B cell (primary cell): ENCODE results near the gene TMEM205. TPM values are rescaled to one million over a fixed set of nuclear protein-coding genes. Genes with fewer than 3 reads are reported as not detected.

ENCODE experiments used
- ATAC-seq: fragments of 200-7000 bp; cut with Tn5 transposase; one replicate; pipeline ENCODE4 v1.10.0; 2021; ENCODE audit warnings: low read depth, mild to moderate bottlenecking, moderate number of reproducible peaks, moderate library complexity
- CTCF ChIA-PET: fragments of 350-600 bp; sonication (Branson Sonifier 250); formaldehyde crosslinking; loops from one replicate; lab custom pipeline; 2021; ENCODE audit warnings: antibody characterized with exemption, inconsistent platforms; lab: Charles Lee
- POLR2A ChIA-PET: fragments of 350-600 bp; sonication (Branson Sonifier 250); formaldehyde crosslinking; loops from one replicate; lab custom pipeline; 2021; ENCODE audit warnings: antibody characterized with exemption; lab: Charles Lee
- DNase-seq: peaks from one replicate; pipeline ENCODE4 v3.0.0; 2013
- H2AFZ ChIP-seq: 2 replicates; pipeline ENCODE4 v1.6.1; 2012; ENCODE audit warnings: mild to moderate bottlenecking, low read depth, low read length; ENCODE audit not compliant: insufficient read depth, poor library complexity, severe bottlenecking
- H3K27ac ChIP-seq, 2 donors: 1 replicate in 1 of 2; 2 replicates in 1 of 2; pipeline ENCODE4 v1.5.1; 2012 to 2013; ENCODE audit warnings: low read length in 2 of 2, mild to moderate bottlenecking in 2 of 2, moderate library complexity in 1 of 2
- H3K27me3 ChIP-seq, 4 experiments: fragments of 200-600 bp in 1 of 4; sonication (generic) in 1 of 4; replicated peaks in 1 of 4; 1 replicate in 2 of 4; 2 replicates in 2 of 4; pipeline versions ENCODE4 v1.6.1 to v1.7.0; 2013 to 2016; ENCODE audit warnings: low read length in 3 of 4, mild to moderate bottlenecking in 2 of 4, mixed read lengths in 1 of 4, moderate library complexity in 1 of 4; ENCODE audit not compliant: insufficient read depth in 4 of 4, control insufficient read depth in 3 of 4; ENCODE audit errors: control extremely low read depth in 1 of 4
- H3K36me3 ChIP-seq, 2 experiments: replicated peaks in 1 of 2; 1 replicate in 1 of 2; 2 replicates in 1 of 2; pipeline versions ENCODE4 v1.6.1 to v1.7.1; 2013; ENCODE audit warnings: low read length in 1 of 2; ENCODE audit not compliant: insufficient read depth in 2 of 2, control insufficient read depth in 1 of 2; ENCODE audit errors: control extremely low read depth in 1 of 2, extremely low read depth in 1 of 2
- H3K4me1 ChIP-seq, 2 donors: fragments of 200-600 bp in 1 of 2; sonication (generic) in 1 of 2; 1 replicate in 1 of 2; 2 replicates in 1 of 2; pipeline versions ENCODE4 v1.5.1 to v1.6.1; 2013 to 2017; ENCODE audit warnings: low read length in 2 of 2; ENCODE audit not compliant: control insufficient read depth in 2 of 2, insufficient read depth in 2 of 2
- H3K4me2 ChIP-seq: replicated peaks from 2 replicates; pipeline ENCODE3; 2012; ENCODE audit warnings: mild to moderate bottlenecking, low read depth, low read length; ENCODE audit not compliant: poor library complexity, severe bottlenecking
- H3K4me3 ChIP-seq, 5 experiments: fragments of 200-600 bp in 1 of 5; sonication (generic) in 1 of 5; 1 replicate in 3 of 5; 2 replicates in 2 of 5; pipeline versions ENCODE4 v1.5.1 to v1.7.0; 2011 to 2016; ENCODE audit warnings: low read length in 4 of 5, mild to moderate bottlenecking in 4 of 5, low read depth in 2 of 5, control low read depth in 1 of 5, moderate library complexity in 1 of 5; ENCODE audit not compliant: insufficient read depth in 1 of 5; ENCODE audit errors: control extremely low read depth in 1 of 5, extremely low read depth in 1 of 5
- H3K79me2 ChIP-seq: fragments of 200-600 bp; sonication (generic); one replicate; pipeline ENCODE4 v1.6.0; 2016; ENCODE audit warnings: low read length; ENCODE audit not compliant: control insufficient read depth, insufficient read depth
- H3K9ac ChIP-seq: fragments of 200-600 bp; sonication (generic); 2 replicates; pipeline ENCODE4 v1.6.1; 2017; ENCODE audit warnings: mild to moderate bottlenecking, low read length, moderate library complexity
- H3K9me3 ChIP-seq, 3 donors: one replicate each; pipeline versions ENCODE4 v1.6.1 to v1.7.1; 2013; ENCODE audit warnings: low read length in 2 of 3; ENCODE audit not compliant: control insufficient read depth in 2 of 3, insufficient read depth in 1 of 3; ENCODE audit errors: control extremely low read depth in 1 of 3
- H4K20me1 ChIP-seq: 2 replicates; pipeline ENCODE4 v1.6.0; 2012; ENCODE audit warnings: mild to moderate bottlenecking, low read length; ENCODE audit not compliant: insufficient read depth, control insufficient read depth, poor library complexity, severe bottlenecking
- H3K27ac Mint-ChIP-seq: one replicate; pipeline ENCODE4 v1.8.0; 2021; ENCODE audit warnings: mixed read lengths
- H3K27me3 Mint-ChIP-seq: one replicate; pipeline ENCODE4 v1.8.0; 2021; ENCODE audit warnings: mixed read lengths
- H3K4me1 Mint-ChIP-seq: one replicate; pipeline ENCODE4 v1.8.0; 2021; ENCODE audit warnings: mixed read lengths
- H3K4me3 Mint-ChIP-seq: one replicate; pipeline ENCODE4 v1.8.0; 2021; ENCODE audit warnings: mixed read lengths
- H3K9me3 Mint-ChIP-seq: one replicate; pipeline ENCODE4 v1.8.0; 2022; ENCODE audit warnings: mixed read lengths; ENCODE audit not compliant: insufficient read depth
- CTCF ChIP-seq: fragments of 200-600 bp; IDR thresholded peaks from one replicate; pipeline ENCODE4 v1.8.0; 2022; ENCODE audit warnings: antibody characterized with exemption, mild to moderate bottlenecking
- EZH2 ChIP-seq: IDR thresholded peaks from 2 replicates; pipeline ENCODE4 v1.6.1; 2012; ENCODE audit warnings: borderline replicate concordance, low read depth, mild to moderate bottlenecking, moderate library complexity, low read length; ENCODE audit not compliant: insufficient read depth, poor library complexity, severe bottlenecking
- WGBS: methylation state at CpG from one replicate; pipeline ENCODE4 v1.1.5; 2013; ENCODE audit warnings: missing lambda C conversion rate; ENCODE audit not compliant: insufficient coverage; 5-methylcytosine and 5-hydroxymethylcytosine counted together
- intact Hi-C: fragments of 100-400 bp; cut with micrococcal nuclease; formaldehyde crosslinking; loops from one replicate; pipeline ENCODE4 v1.10.0; 2022
- polyA plus RNA-seq: library from polyadenylated mRNA; depleted of rRNA; stranded (reverse); fragments of >200 nt; gene quantifications from 2 replicates; pipeline ENCODE4 v1.2.3, GENCODE V29; 2012
- total RNA-seq, 2 donors: library from RNA; stranded (reverse); fragments of 120-200 nt in 1 of 2; gene quantifications; 1 replicate in 1 of 2; 2 replicates in 1 of 2; pipeline versions ENCODE4 v1.2.3 to v1.2.4, GENCODE V29; 2013 to 2022

Gene TMEM205
- total and polyA plus RNA-seq, 2 donors (not counting 1 experiment from before 2014, with no cell fraction given) = 48.5 to 152 TPM

GRCh38 chr19:11390933-11391680, 45.0 kb upstream of the TMEM205 start:
- Histone ChIP-seq H3K36me3 (no peaks in the 10 kb centered on the region), H3K27me3 (peaks cover 0 to 2% (median 0%) of the 10 kb centered on the region in 4 experiments), H3K27ac (no peak overlapping the region), H3K79me2 (no peaks in the 10 kb centered on the region), H2AFZ (no peak overlapping the region), H3K9ac (no peak overlapping the region), H3K9me3 (peaks cover 0 to 14% (median 4%) of the 10 kb centered on the region in 3 donors), H3K4me3 (no peak overlapping the region), H3K4me2 (no peak overlapping the region), H4K20me1 (no peaks in the 10 kb centered on the region), H3K4me1 (peaks cover 13 to 22% of the 10 kb centered on the region in 2 donors)
- peaks cover 17% of the 10 kb centered on the region for H3K4me1 Mint-ChIP-seq
- WGBS = 86% methylated on average over 1 of the region's 4 CpGs
- intact Hi-C loops = no loop called here
- CTCF ChIA-PET = interaction anchor here (1.2 to 2.0 kb wide), 3 partner anchors 10 to 91 kb away, joined by 3 to 9 read pairs (median 3); no protein-coding TSS in a partner anchor
- no peaks in the 10 kb centered on the region for H3K9me3 Mint-ChIP-seq
- POLR2A ChIA-PET = interaction anchor here (0.9 kb wide), 1 partner anchor 30 kb away, joined by 8 read pairs; no protein-coding TSS in a partner anchor
- peaks cover 5% of the 10 kb centered on the region for H3K27me3 Mint-ChIP-seq
- H3K4me3 Mint-ChIP-seq = no peak overlapping the region
- no peak for DNase-seq
- ATAC-seq = no peak
- H3K27ac Mint-ChIP-seq = no peak overlapping the region
- TF ChIP-seq CTCF (no peak), EZH2 (no peak)

GRCh38 chr19:11390359-11390758, 44.3 kb upstream of the TMEM205 start:
- POLR2A ChIA-PET = interaction anchor here (0.6 to 0.9 kb wide), 3 partner anchors 16 to 44 kb away, joined by 5 to 8 read pairs (median 6); partner anchors contain the start of genes ODAD3 and SWSAP1
- H4K20me1 ChIP-seq = no peaks in the 10 kb centered on the region
- no peak overlapping the region for H3K4me2 ChIP-seq
- intact Hi-C loops = no loop called here
- peaks cover 0 to 14% (median 4%) of the 10 kb centered on the region in 3 donors for H3K9me3 ChIP-seq
- H2AFZ ChIP-seq = no peak overlapping the region
- H3K36me3 ChIP-seq = no peaks in the 10 kb centered on the region
- CTCF ChIA-PET = interaction anchor here (1.2 to 2.0 kb wide), 2 partner anchors 9 to 27 kb away, joined by 3 to 9 read pairs; no protein-coding TSS in a partner anchor
- H3K4me3 Mint-ChIP-seq = no peak overlapping the region
- peaks cover 0 to 2% (median 0%) of the 10 kb centered on the region in 4 experiments for H3K27me3 ChIP-seq
- no peak overlapping the region for H3K27ac Mint-ChIP-seq
- no peaks in the 10 kb centered on the region for H3K9me3 Mint-ChIP-seq
- TF ChIP-seq EZH2 (no peak), CTCF (no peak)
- no peak overlapping the region for H3K27ac ChIP-seq
- no peak for DNase-seq
- no peak overlapping the region for H3K9ac ChIP-seq
- H3K27me3 Mint-ChIP-seq = peaks cover 4% of the 10 kb centered on the region
- peaks cover 17% of the 10 kb centered on the region for H3K4me1 Mint-ChIP-seq
- H3K4me3 ChIP-seq = no peak overlapping the region
- no peak for ATAC-seq
- H3K4me1 ChIP-seq = peaks cover 13 to 22% of the 10 kb centered on the region in 2 donors
- WGBS = 100% methylated on average over 1 of the region's 2 CpGs
- no peaks in the 10 kb centered on the region for H3K79me2 ChIP-seq
